GM18861 (cell line): ENCODE measurements around the gene ZNF532.
"Not testable (repeated sequence)": the region's sequence is repeated elsewhere in the genome, so short reads cannot be mapped to it uniquely, and the experiment has no call there.

Source experiments
- ATAC-seq: cut with Tn5 transposase; IDR thresholded peaks from one replicate; pipeline ENCODE4 v1.9.1; 2021; ENCODE audit not compliant: unreplicated experiment

ZNF532 gene

GRCh38 chr18:58864146-58865032 lies at the start of gene ZNF532:
Gene ZNF532 (plus strand): TSS chr18:58864877. CDS start in a region left out here.
- no peak for ATAC-seq

- ATAC-seq, result no peak
Measured at GRCh38 chr18:58819051-58819450, 45.6 kb upstream of the ZNF532 start.

- no peak for ATAC-seq
Measured at GRCh38 chr18:58820251-58820650, 44.4 kb upstream of the ZNF532 start.

GRCh38 chr18:58822944-58823343 lies 41.7 kb upstream of the ZNF532 start:
- ATAC-seq, result no peak

- ATAC-seq, result no peak
Measured at GRCh38 chr18:58823412-58823811, 41.3 kb upstream of the ZNF532 start.

- ATAC-seq, result not testable (repeated sequence)
Measured at GRCh38 chr18:58826926-58827325, 37.8 kb upstream of the ZNF532 start.

- no peak for ATAC-seq
Measured at GRCh38 chr18:58827428-58827827, 37.2 kb upstream of the ZNF532 start.

- ATAC-seq, result no peak
Measured at GRCh38 chr18:58827886-58828285, 36.8 kb upstream of the ZNF532 start.

GRCh38 chr18:58828399-58829121 lies 36.1 kb upstream of the ZNF532 start:
- no peak for ATAC-seq

- no peak for ATAC-seq
Measured at GRCh38 chr18:58829263-58829662, 35.4 kb upstream of the ZNF532 start.

- ATAC-seq, result not testable (repeated sequence)
Measured at GRCh38 chr18:58829886-58830285, 34.8 kb upstream of the ZNF532 start.

- no peak for ATAC-seq
Measured at GRCh38 chr18:58831606-58832005, 33.1 kb upstream of the ZNF532 start.

- no peak for ATAC-seq
Measured at GRCh38 chr18:58838165-58838860, 26.4 kb upstream of the ZNF532 start.

- ATAC-seq, result no peak
Measured at GRCh38 chr18:58838946-58839345, 25.7 kb upstream of the ZNF532 start.

GRCh38 chr18:58842978-58843687 lies 21.5 kb upstream of the ZNF532 start:
- ATAC-seq, result no peak

- ATAC-seq, result no peak
Measured at GRCh38 chr18:58843688-58844035, 21.0 kb upstream of the ZNF532 start.

GRCh38 chr18:58844871-58845270 lies 19.8 kb upstream of the ZNF532 start:
- no peak for ATAC-seq

- ATAC-seq, result no peak
Measured at GRCh38 chr18:58845928-58846724, 18.6 kb upstream of the ZNF532 start.

- no peak for ATAC-seq
Measured at GRCh38 chr18:58847383-58848071, 17.1 kb upstream of the ZNF532 start.

GRCh38 chr18:58848685-58849084 lies 16.0 kb upstream of the ZNF532 start:
- ATAC-seq, result no peak
